Hindlimb muscle (tissue), 1 donor: ENCODE measurements around the gene LYRM9. TPM values are rescaled to one million over a fixed set of nuclear protein-coding genes. Genes with fewer than 3 reads are reported as not detected.
"Not testable (repeated sequence)": the region's sequence is repeated elsewhere in the genome, so short reads cannot be mapped to it uniquely, and the experiment has no call there.

Experiments used
- DNase-seq: peaks from one replicate; pipeline ENCODE4 v3.0.0-alpha.2; 2013
- polyA plus RNA-seq: library from polyadenylated mRNA; unstranded; fragments of 120-200 nt; gene quantifications from one replicate; pipeline ENCODE4 v1.2.1, GENCODE V29; 2013; ENCODE audit not compliant: insufficient read length

LYRM9 gene
- polyA plus RNA-seq: 13.4 TPM

DNA sequence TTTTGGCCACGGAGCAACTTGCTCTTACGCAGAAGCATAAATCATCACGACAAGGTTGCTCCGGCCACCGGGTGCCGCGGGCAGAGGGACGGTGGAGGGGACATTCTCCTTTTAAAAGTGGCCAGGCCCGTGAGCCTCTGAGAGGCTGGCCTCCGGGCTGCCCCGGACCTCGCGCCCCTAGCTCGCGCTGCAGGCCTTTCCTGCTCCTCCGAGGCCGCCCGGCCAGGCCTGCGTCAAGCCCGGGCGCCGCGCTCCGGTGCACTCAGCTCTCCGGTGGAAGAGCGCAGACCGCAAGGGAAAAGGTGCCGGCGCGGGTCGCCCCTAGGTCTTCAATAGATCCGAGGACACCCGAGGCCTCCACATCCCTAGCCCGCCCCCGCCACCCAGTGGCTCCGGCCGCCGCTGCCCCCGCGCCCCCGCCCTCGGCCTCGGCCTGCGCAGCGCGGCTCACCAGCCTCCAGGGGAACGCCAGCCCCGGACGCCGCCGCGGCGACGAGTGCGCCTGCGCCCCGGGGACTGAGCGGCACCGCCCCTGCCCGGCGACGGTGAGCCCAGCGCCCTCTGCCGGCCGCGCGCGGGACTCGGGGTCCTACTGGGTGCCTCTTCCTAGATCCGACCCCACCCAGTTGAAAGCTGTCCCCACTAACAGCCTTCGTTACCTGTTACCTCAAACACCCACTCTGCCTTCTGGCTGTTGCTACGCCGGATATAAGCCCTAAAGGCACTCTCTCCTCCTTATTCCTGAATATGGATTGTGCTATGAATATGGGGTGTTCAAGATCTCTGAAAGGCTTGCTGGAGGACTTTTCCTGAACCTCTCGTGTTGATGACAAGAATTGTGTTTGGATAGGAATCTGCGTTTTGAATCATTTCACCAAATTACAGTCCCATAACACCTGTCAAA lies at the start of gene LYRM9:
LYRM9 (minus strand) TSS at position 500 of the 904 bp plus-strand sequence. CDS start 10,671 bp downstream, outside the sequence.
- DNase-seq: peak; percentile 93

DNA sequence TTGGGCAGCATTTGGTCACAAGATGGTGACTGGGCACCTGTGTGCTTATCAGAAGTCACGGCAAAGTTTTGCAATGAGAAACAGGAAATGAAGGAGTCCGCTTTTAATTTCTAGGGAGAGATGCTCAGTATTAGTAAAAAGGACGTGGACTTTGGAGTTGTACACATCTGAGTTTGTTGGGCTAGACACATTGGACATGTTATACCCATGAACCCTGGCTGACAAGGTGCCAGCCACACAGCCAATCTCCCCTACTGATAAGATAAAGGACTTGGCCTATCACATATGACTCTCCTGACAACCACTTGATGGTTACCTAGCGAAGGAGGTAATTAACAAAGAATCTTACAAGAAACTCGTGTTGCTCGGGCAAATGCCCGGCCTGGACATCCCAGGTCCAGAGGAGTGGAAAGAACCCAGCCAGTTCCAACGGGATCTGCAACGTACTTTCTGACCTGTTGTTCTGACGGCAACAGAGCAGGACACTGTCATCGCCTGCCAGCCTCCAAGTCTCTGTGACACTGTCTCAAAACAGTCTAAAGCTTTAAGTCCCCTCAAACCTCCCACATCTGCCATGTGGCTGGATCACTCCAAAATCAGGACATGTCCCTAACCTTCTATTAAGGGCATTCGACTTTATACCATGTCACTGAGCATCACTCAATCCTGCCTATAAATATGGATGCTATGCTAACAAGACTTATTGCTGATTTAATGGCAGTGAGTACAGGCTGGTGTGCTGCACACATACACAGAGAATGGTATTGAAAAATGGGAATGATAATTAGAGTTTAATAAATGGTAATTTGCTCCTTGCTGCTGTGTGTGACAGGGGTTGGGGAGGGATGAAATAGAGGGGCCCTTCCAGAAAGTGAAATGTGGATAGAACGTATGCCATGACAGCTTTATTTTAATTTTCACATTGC lies 47.6 kb upstream of the LYRM9 start:
- no peak for DNase-seq

GRCh38 chr17:27939474-27940465 lies 46.6 kb upstream of the LYRM9 start:
- no peak for DNase-seq

DNA sequence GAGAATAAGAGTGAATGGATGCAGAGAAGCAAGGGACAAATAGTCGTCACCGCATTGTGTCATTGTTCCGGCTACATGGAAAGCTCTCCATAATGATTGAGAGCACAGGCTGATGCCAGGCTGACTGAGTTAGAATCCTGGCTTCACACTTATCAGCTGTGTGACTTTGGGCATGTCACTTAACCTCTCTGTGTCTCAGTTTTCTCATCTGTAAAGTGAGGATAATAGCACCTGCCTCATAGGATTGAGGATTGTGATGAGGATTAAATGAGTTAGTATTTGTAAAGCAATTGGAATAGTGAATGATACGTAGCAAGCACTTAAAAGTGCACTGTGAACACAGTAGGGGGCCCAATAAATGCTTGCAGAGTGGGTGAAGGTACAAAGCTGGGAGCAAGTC lies 45.7 kb upstream of the LYRM9 start:
- no peak for DNase-seq

GRCh38 chr17:27938241-27938640 lies 45.1 kb upstream of the LYRM9 start:
- no peak for DNase-seq

- DNase-seq: no peak
Measured at GRCh38 chr17:27937025-27937546, 43.9 kb upstream of the LYRM9 start.

GRCh38 chr17:27930000-27930399 lies 36.8 kb upstream of the LYRM9 start:
- no peak for DNase-seq

- DNase-seq: no peak
Measured at GRCh38 chr17:27928587-27928986, 35.4 kb upstream of the LYRM9 start.

DNA sequence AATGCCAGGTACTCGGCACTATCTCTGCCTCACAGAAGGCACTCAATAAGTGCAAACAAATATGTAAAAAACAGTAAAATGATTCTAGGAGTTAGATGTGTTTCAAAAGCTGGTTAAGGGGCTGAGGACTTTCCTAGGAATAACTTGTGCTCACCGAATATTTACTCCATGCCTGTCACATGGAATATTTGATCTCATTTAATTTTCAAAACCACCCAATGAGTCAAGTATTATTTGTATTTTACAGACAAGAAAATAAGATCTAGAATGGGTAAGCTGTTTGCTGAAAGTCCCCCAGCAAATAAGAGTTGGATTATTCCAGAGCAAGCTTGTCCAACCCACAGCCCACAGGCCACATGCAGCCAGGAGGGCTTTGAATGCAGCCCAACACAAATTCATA lies 34.6 kb upstream of the LYRM9 start:
- DNase-seq: no peak

DNA sequence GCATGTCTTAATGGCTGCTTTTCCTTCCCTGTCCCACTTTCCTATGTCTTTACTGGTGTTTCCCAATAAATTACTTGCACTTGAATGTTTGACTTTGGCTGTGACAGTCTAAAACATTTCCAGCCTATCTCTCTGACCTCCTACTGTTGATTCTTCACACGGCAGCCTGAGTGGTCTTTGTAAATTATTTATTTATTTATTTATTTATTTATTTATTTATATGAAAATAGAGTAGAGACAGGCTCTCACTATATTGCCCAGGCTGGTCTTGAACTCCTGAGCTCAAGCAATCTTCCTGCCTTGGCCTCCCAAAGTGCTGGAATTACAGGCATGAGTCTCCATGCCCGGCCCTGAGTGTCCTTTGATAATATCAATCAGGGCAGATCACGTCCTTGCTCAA lies 28.4 kb upstream of the LYRM9 start:
- DNase-seq: no peak

DNA sequence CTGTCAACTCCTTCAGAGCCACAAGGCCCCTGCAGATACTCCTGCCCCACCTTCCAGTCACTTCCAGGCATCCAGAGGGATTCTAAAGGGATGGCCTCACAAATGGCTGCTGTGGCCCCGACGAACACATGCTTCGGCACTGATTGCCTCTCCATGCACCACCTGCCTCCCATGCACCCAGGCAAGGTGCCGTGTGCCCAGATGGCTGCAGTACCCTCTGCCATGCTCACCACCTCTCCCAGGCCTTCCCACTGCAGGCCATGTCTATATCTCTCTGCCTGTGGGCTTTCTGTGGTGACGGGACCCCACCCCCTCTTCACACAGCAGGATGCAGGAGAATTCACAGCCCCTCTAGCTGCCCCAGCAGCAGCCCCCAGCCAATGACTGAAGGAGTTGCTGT lies 27.9 kb upstream of the LYRM9 start:
- no peak for DNase-seq

- no peak for DNase-seq
Measured at GRCh38 chr17:27920569-27920968, 27.4 kb upstream of the LYRM9 start.

DNA sequence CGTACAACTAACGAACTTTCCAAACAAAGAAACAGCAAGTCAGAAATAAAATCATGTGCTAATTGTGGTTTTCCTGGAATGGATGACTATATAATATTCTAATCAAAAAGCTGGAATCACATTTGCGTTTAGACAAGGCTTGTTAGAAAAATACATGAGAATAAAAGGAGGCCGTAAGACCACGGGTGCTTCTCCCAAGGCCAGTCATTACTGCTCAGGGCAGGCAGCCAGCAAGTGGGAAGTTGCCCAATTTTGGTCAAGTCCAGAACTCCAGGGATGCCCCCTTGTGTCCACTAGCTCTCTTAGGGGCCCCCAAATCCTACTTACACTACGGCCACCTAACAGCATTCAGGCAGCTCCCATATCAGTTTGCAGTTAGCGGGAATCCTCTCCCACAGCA lies 25.9 kb upstream of the LYRM9 start:
- DNase-seq: no peak

DNA sequence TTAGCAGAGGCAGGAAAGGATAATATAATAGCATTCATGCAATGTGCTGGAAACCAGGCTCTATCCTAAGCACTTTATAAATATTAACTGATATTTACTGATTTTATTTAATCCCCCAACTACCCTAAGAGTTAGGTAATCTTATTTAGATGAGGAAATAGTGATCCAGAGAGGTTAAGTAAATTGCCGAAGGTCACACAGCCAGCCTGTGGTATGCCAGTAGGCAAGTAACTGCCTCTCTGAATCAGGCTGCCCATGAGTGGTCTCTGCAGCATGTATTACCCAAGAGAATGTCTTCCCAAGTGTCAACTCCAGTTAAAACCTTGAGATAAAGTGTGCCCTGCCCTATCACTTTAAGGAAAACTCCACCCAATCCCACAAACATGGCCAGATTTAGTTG lies 25.3 kb upstream of the LYRM9 start:
- no peak for DNase-seq

DNA sequence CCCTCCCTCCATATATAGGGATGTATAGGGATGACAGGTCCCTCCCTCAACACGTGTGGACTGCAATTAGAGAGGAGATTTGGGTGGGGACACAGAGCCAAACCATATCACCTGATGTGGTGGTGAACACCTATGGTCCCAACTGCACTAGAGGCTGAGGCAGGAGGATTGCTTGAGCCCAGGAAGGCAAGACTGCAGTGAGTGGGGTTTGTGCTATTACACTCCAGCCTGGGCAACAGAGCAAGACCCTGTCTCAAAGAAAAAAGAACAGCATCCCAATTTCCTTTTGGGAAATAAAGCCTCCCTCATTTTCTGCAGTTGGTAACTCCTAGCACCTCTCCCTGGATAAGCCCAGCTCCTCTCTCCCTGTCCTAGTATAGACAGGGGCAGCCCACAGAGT lies 23.8 kb upstream of the LYRM9 start:
- DNase-seq: no peak

DNA sequence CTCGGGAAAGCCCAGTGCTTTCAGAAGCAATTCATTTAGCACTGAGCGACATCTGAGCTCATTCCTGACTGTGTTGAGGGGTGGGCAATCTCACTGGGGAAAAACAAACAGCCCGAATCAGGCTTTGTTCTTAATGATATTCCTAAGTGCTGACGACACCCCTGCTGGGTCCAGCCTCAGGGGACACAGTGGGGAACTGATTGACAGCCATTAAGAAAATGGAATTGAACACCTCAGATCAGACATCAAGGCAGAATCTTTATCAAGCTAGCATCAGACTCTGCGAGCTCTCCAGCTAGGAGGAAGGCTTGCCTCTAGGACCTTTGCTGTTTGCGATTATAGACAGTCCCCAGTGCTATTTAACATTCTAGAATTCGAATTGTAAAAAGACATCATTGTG lies 22.5 kb upstream of the LYRM9 start:
- DNase-seq: no peak

DNA sequence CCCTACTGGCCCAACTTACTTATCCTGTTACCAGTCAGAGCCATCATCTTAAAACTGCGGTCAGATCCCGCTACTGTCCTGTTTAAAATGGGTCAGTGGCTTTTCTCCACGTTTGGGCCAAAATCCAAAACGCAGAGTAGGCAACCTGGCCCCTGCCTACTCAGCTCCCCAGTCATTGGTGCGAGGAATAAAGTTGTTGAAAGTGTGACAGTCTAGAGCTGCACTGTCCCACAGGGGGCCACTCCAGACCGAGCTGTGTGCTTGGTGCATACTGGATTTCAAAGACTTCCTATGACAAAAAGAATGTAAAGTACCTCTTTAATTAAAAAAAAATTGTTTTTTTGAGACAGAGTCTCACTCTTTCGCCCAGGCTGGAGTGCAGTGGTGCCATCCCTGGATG lies 21.2 kb upstream of the LYRM9 start:
- DNase-seq: no peak

GRCh38 chr17:27912964-27913363 lies 19.8 kb upstream of the LYRM9 start:
- no peak for DNase-seq

DNA sequence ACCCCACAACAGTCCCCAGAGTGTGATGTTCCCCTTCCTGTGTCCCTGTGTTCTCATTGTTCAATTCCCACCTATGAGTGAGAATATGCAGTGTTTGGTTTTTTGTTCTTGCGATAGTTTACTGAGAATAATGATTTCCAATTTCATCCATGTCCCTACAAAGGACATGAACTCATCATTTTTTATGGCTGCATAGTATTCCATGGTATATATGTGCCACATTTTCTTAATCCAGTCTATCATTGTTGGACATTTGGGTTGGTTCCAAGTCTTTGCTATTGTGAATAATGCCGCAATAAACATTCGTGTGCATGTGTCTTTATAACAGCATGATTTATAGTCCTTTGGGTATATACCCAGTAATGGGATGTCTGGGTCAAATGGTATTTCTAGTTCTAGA lies 19.1 kb upstream of the LYRM9 start:
- DNase-seq: not testable (repeated sequence)

DNA sequence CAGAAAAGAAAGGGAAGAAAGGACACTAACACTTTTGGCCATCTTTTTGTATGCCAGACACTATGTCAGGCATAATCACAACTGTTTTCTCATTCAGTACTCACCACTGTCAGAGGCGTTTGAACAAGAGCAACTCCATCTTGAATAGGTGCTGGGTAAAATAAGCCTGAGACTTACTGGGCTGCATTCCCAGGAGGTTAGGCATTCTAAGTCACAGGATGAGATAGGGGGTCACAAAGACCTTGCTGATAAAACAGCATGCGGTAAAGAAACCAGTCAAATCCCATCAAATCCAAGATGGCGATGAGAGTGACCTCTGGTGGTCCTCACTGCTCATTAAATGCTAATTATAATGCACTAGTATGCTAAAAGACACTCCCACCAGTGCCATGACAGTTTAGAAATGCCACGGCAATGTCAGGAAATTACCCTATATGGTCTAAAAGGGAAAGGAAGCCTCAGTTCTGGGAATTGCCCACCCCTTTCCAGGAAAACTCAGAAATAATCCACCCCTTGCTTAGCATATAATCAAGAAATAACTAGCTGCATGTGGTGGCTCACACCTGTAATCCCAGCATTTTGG lies 14.9 kb upstream of the LYRM9 start:
- DNase-seq: no peak

GRCh38 chr17:27906623-27907022 lies 13.5 kb upstream of the LYRM9 start:
- no peak for DNase-seq

- no peak for DNase-seq
Measured at GRCh38 chr17:27906226-27906580, 13.0 kb upstream of the LYRM9 start.
